Measurements from ENCODE around the gene CRADD.
A peak's percentile ranks its signal among the peaks of the same experiment; 100 is the strongest.

CRADD gene

GRCh38 chr12:93902736-93903562 lies 225.8 kb downstream of the CRADD start:
- no peak overlapping the region for H3K27ac Mint-ChIP-seq
- DNase-seq (ENCODE audit: low spot score): no peak
- H3K9me3 Mint-ChIP-seq: peaks cover 17% of the 10 kb centered on the region
- peaks cover 10% of the 10 kb centered on the region for H3K36me3 Mint-ChIP-seq (ENCODE audit: low read depth)
- H3K27me3 Mint-ChIP-seq (ENCODE audit: low read depth): no peaks in the 10 kb centered on the region
- H3K4me1 Mint-ChIP-seq (ENCODE audit: low read depth): peaks cover 55% of the 10 kb centered on the region
- no peak overlapping the region for H3K4me3 Mint-ChIP-seq

GRCh38 chr12:93904124-93904523 lies 226.9 kb downstream of the CRADD start:
- no peak for DNase-seq (ENCODE audit: low spot score)
- peaks cover 17% of the 10 kb centered on the region for H3K9me3 Mint-ChIP-seq
- H3K4me1 Mint-ChIP-seq (ENCODE audit: low read depth): peaks cover 47% of the 10 kb centered on the region
- no peak overlapping the region for H3K27ac Mint-ChIP-seq
- H3K4me3 Mint-ChIP-seq: no peak overlapping the region
- peaks cover 8% of the 10 kb centered on the region for H3K36me3 Mint-ChIP-seq (ENCODE audit: low read depth)
- H3K27me3 Mint-ChIP-seq (ENCODE audit: low read depth): no peaks in the 10 kb centered on the region

- H3K4me1 Mint-ChIP-seq (ENCODE audit: low read depth): peaks cover 15% of the 10 kb centered on the region
- peaks cover 2% of the 10 kb centered on the region for H3K36me3 Mint-ChIP-seq (ENCODE audit: low read depth)
- H3K9me3 Mint-ChIP-seq: peaks cover 1% of the 10 kb centered on the region
Measured at GRCh38 chr12:93908264-93908663, 231.1 kb downstream of the CRADD start.

GRCh38 chr12:93908846-93909567 lies 231.8 kb downstream of the CRADD start:
- no peaks in the 10 kb centered on the region for H3K36me3 Mint-ChIP-seq (ENCODE audit: low read depth)
- no peak overlapping the region for H3K27ac Mint-ChIP-seq
- no peaks in the 10 kb centered on the region for H3K9me3 Mint-ChIP-seq
- peaks cover 8% of the 10 kb centered on the region for H3K27me3 Mint-ChIP-seq (ENCODE audit: low read depth)
- no peak for DNase-seq (ENCODE audit: low spot score)
- peaks cover 8% of the 10 kb centered on the region for H3K4me1 Mint-ChIP-seq (ENCODE audit: low read depth)
- H3K4me3 Mint-ChIP-seq: no peak overlapping the region

More at GRCh38 chr12:93908264-93908663, 231.1 kb downstream of the CRADD start:
- Mint-ChIP-seq H3K27ac (no peak overlapping the region), H3K27me3 (ENCODE audit: low read depth) (peaks cover 5% of the 10 kb centered on the region), H3K4me3 (no peak overlapping the region)
- DNase-seq (ENCODE audit: low spot score): no peak

- Mint-ChIP-seq H3K4me3 (no peak overlapping the region), H3K36me3 (ENCODE audit: low read depth) (no peaks in the 10 kb centered on the region), H3K4me1 (ENCODE audit: low read depth) (peaks cover 2% of the 10 kb centered on the region), H3K27ac (no peak overlapping the region), H3K9me3 (no peaks in the 10 kb centered on the region), H3K27me3 (ENCODE audit: low read depth) (peaks cover 13% of the 10 kb centered on the region)
- DNase-seq (ENCODE audit: low spot score): no peak
Measured at GRCh38 chr12:93911396-93911795, 234.2 kb downstream of the CRADD start.

GRCh38 chr12:93912086-93912733 lies 235.0 kb downstream of the CRADD start:
- Mint-ChIP-seq H3K27me3 (ENCODE audit: low read depth) (peaks cover 13% of the 10 kb centered on the region), H3K9me3 (no peaks in the 10 kb centered on the region), H3K27ac (no peak overlapping the region), H3K4me3 (no peak overlapping the region), H3K36me3 (ENCODE audit: low read depth) (no peaks in the 10 kb centered on the region), H3K4me1 (ENCODE audit: low read depth) (peaks cover 2% of the 10 kb centered on the region)
- no peak for DNase-seq (ENCODE audit: low spot score)

GRCh38 chr12:93913845-93914244 lies 236.7 kb downstream of the CRADD start:
- Mint-ChIP-seq H3K4me1 (ENCODE audit: low read depth) (no peaks in the 10 kb centered on the region), H3K27ac (no peak overlapping the region), H3K4me3 (no peak overlapping the region), H3K27me3 (ENCODE audit: low read depth) (peaks cover 14% of the 10 kb centered on the region), H3K36me3 (ENCODE audit: low read depth) (no peaks in the 10 kb centered on the region), H3K9me3 (no peaks in the 10 kb centered on the region)
- DNase-seq (ENCODE audit: low spot score): no peak

- Mint-ChIP-seq H3K4me3 (no peak overlapping the region), H3K36me3 (ENCODE audit: low read depth) (no peaks in the 10 kb centered on the region), H3K9me3 (no peaks in the 10 kb centered on the region), H3K27me3 (ENCODE audit: low read depth) (peaks cover 14% of the 10 kb centered on the region), H3K4me1 (ENCODE audit: low read depth) (no peaks in the 10 kb centered on the region), H3K27ac (no peak overlapping the region)
- DNase-seq (ENCODE audit: low spot score): no peak
Measured at GRCh38 chr12:93914281-93914680, 237.1 kb downstream of the CRADD start.

- H3K27ac Mint-ChIP-seq: no peak overlapping the region
- no peaks in the 10 kb centered on the region for H3K4me1 Mint-ChIP-seq (ENCODE audit: low read depth)
- no peaks in the 10 kb centered on the region for H3K36me3 Mint-ChIP-seq (ENCODE audit: low read depth)
- H3K9me3 Mint-ChIP-seq: no peaks in the 10 kb centered on the region
- peaks cover 14% of the 10 kb centered on the region for H3K27me3 Mint-ChIP-seq (ENCODE audit: low read depth)
- no peak overlapping the region for H3K4me3 Mint-ChIP-seq
- DNase-seq (ENCODE audit: low spot score): no peak
Measured at GRCh38 chr12:93915411-93915810, 238.2 kb downstream of the CRADD start.

GRCh38 chr12:93916402-93916801 lies 239.2 kb downstream of the CRADD start:
- Mint-ChIP-seq H3K27me3 (ENCODE audit: low read depth) (peaks cover 11% of the 10 kb centered on the region), H3K36me3 (ENCODE audit: low read depth) (no peaks in the 10 kb centered on the region), H3K27ac (no peak overlapping the region)

GRCh38 chr12:93918262-93918661 lies 241.1 kb downstream of the CRADD start:
- H3K36me3 Mint-ChIP-seq (ENCODE audit: low read depth): no peaks in the 10 kb centered on the region
- H3K4me1 Mint-ChIP-seq (ENCODE audit: low read depth): peaks cover 6% of the 10 kb centered on the region
- DNase-seq (ENCODE audit: low spot score): no peak
- no peak overlapping the region for H3K27ac Mint-ChIP-seq
- peaks cover 9% of the 10 kb centered on the region for H3K27me3 Mint-ChIP-seq (ENCODE audit: low read depth)
- peaks cover 4% of the 10 kb centered on the region for H3K9me3 Mint-ChIP-seq
- no peak overlapping the region for H3K4me3 Mint-ChIP-seq

More at GRCh38 chr12:93916402-93916801, 239.2 kb downstream of the CRADD start:
- no peak overlapping the region for H3K4me3 Mint-ChIP-seq
- no peaks in the 10 kb centered on the region for H3K9me3 Mint-ChIP-seq
- no peak for DNase-seq (ENCODE audit: low spot score)
- H3K4me1 Mint-ChIP-seq (ENCODE audit: low read depth): no peaks in the 10 kb centered on the region

GRCh38 chr12:93918900-93919299 lies 241.7 kb downstream of the CRADD start:
- Mint-ChIP-seq H3K27ac (no peak overlapping the region), H3K4me3 (no peak overlapping the region), H3K36me3 (ENCODE audit: low read depth) (no peaks in the 10 kb centered on the region), H3K9me3 (peaks cover 4% of the 10 kb centered on the region), H3K4me1 (ENCODE audit: low read depth) (peaks cover 6% of the 10 kb centered on the region), H3K27me3 (ENCODE audit: low read depth) (peaks cover 7% of the 10 kb centered on the region)
- no peak for DNase-seq (ENCODE audit: low spot score)

- no peak overlapping the region for H3K27ac Mint-ChIP-seq
- H3K4me1 Mint-ChIP-seq (ENCODE audit: low read depth): peaks cover 15% of the 10 kb centered on the region
- no peak overlapping the region for H3K4me3 Mint-ChIP-seq
Measured at GRCh38 chr12:93921521-93921920, 244.3 kb downstream of the CRADD start.

GRCh38 chr12:93922583-93923006 lies 245.4 kb downstream of the CRADD start:
- H3K27ac Mint-ChIP-seq: peak overlapping the region; percentile 27
- peak overlapping the region; percentile 28 for H3K4me3 Mint-ChIP-seq
- DNase-seq (ENCODE audit: low spot score): no peak
- H3K27me3 Mint-ChIP-seq (ENCODE audit: low read depth): peaks cover 1% of the 10 kb centered on the region
- peaks cover 18% of the 10 kb centered on the region for H3K9me3 Mint-ChIP-seq
- peaks cover 2% of the 10 kb centered on the region for H3K36me3 Mint-ChIP-seq (ENCODE audit: low read depth)
- H3K4me1 Mint-ChIP-seq (ENCODE audit: low read depth): peaks cover 15% of the 10 kb centered on the region

More at GRCh38 chr12:93921521-93921920, 244.3 kb downstream of the CRADD start:
- Mint-ChIP-seq H3K27me3 (ENCODE audit: low read depth) (peaks cover 1% of the 10 kb centered on the region), H3K36me3 (ENCODE audit: low read depth) (peaks cover 2% of the 10 kb centered on the region), H3K9me3 (peaks cover 14% of the 10 kb centered on the region)
- DNase-seq (ENCODE audit: low spot score): no peak

All from T-helper 2 cell treated with Interferon-gamma antibody and Interleukin-4, amounts not matched to agents 5 μg/mL and 100 μg/mL, for 36 hours (primary cell).